ENCODE data around the gene DRD4. TPM values are rescaled to one million over a fixed set of nuclear protein-coding genes. Genes with fewer than 3 reads are reported as not detected.

Gene DRD4
- polyA plus RNA-seq, result under 1 TPM in 2 of 3 donors, not detected in 1; 0.16 to 0.18 TPM

DNA sequence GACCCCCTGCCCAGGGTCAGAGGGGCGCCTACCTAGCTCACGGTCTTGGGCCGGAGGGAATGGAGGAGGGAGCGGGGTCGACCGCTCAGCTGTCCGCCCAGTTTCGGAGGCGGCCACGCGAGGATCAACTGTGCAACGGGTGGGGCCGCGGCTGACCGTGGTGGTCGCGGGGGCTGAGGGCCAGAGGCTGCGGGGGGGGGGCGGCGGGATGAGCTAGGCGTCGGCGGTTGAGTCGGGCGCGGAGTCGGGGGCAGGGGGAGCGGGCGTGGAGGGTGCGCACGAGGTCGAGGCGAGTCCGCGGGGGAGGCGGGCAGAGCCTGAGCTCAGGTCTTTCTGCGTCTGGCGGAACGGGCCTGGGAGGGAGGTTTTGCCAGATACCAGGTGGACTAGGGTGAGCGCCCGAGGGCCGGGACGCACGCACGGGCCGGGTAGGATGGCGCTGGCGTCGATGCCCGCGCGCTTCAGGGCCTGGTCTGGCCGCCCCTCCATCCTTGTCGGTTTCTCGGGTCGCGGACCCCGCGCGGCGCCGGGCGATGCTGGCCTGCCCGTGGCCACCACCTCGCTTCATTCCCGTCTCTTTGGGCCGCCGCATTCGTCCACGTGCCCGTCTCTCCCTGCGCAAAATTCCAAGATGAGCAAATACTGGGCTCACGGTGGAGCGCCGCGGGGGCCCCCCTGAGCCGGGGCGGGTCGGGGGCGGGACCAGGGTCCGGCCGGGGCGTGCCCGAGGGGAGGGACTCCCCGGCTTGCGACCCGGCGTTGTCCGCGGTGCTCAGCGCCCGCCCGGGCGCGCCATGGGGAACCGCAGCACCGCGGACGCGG is at the start of gene DRD4:
DRD4 (plus strand) TSS at position 759 of the 822 bp plus-strand sequence; CDS start at position 795, 36 bp downstream.
- no peak within 1 kb of the TSS for H3K27ac ChIP-seq (ENCODE audit: low read depth, low read length)
- WGBS, 3 donors, result 13 to 16% (median 15%) methylated on average over 85 to 100 of the region's 100 CpGs

DNA sequence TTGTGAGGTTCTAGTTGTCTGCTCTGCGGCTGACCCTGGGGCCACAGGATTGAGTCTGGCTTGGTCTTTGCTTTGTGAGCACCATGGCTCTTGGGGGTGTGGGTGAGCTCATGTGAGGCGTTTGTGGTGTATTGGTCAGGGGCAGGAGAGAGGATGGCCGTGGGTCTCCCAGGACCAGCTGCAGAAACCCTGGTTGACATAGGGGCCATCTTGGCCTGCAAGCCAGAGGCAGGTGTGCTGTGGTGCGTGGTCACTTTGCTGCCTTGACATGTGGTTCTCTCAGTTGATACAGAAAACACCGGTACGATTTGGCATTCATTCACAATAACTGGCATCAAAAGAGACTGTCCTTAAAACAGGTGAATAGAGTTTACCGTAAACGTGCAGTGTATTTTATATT is 49.5 kb upstream of the DRD4 start:
- H3K27ac ChIP-seq (ENCODE audit: low read depth, low read length), result no peak overlapping the region
- 81 to 85% (median 84%) methylated on average over 8 of the region's 8 CpGs for WGBS, 3 donors

DNA sequence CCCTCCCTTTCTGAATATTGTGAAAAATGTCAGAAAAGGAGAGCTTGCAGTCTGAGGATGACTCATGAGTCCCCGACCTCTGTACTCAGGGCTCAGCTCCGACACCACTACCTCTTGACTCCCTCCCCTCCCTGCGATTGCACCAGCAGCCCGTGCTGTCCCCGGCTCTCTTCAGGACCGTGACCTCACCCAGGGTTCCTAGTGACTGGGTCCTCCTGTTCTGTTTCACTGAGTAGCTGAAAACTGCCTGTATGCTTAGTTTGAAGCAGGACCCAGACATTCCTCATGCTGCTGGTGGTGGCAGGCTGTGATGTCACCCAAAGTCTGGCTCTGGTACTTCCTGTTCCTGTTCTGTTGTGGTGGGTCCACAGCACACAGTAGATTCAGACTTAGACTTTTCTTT is 49.1 kb upstream of the DRD4 start:
- no peak overlapping the region for H3K27ac ChIP-seq (ENCODE audit: low read depth, low read length)
- WGBS, 3 donors, result 32 to 75% (median 53%) methylated on average over 6 of the region's 6 CpGs

DNA sequence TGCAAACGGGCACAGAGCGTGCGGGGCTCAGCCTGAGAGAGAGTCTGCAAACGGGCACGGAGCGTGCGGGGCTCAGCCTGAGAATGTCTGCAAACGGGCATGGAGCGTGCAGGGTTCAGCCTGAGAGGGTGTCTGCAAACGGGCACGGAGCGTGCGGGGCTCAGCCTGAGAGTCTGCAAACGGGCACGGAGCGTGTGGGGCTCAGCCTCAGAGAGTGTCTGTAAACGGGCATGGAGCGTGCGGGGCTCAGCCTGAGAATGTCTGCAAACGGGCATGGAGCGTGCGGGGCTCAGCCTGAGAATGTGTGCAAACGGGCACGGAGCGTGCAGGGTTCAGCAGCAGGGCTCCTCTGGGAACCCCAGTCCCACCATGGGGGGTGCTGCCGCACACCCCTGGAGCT is 47.3 kb upstream of the DRD4 start:
- no peak overlapping the region for H3K27ac ChIP-seq (ENCODE audit: low read depth, low read length)
- WGBS, 3 donors, result 93 to 96% (median 94%) methylated on average over 26 of the region's 26 CpGs

DNA sequence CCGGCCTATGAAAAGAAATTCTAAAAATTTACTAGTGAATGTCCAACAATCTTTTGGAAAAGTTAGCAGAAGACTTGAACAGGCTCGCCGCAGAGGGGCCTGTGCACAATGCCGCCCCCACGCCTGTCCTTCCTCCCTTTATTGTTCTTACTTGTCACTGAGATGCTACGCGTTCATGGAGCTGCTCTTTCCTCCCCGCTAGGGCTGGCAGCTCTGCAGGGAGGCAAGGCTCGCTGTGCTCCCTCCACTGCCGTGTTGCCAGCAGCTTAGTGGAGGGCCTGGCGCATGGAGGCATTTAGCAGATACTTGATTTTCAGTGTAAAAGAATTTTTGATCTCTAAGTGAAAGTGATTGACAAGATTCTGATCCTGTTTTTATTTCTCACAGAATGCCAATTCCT is 46.1 kb upstream of the DRD4 start:
- 76 to 89% (median 79%) methylated on average over 11 of the region's 11 CpGs for WGBS, 3 donors
- no peak overlapping the region for H3K27ac ChIP-seq (ENCODE audit: low read depth, low read length)

DNA sequence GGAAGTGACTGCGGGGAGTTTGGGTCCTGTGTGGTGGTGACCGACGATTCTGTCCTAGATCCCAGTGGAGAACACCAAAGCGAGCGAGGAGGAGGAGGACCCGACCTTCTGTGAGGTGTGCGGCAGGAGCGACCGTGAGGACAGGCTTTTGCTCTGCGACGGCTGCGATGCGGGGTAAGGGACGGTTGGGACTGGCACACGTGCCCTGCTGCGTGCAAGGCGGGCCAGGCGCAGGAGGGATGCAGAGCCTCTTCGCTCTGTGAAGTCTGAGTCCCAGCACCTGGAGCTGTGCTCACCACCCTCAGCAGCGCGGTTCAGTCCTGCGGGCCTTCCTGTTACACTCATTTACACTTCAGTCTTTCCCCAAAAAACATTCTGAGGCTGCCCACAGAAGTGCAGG is 44.6 kb upstream of the DRD4 start:
- no peak overlapping the region for H3K27ac ChIP-seq (ENCODE audit: low read depth, low read length)
- WGBS, 3 donors, result 95 to 97% (median 96%) methylated on average over 22 of the region's 22 CpGs

DNA sequence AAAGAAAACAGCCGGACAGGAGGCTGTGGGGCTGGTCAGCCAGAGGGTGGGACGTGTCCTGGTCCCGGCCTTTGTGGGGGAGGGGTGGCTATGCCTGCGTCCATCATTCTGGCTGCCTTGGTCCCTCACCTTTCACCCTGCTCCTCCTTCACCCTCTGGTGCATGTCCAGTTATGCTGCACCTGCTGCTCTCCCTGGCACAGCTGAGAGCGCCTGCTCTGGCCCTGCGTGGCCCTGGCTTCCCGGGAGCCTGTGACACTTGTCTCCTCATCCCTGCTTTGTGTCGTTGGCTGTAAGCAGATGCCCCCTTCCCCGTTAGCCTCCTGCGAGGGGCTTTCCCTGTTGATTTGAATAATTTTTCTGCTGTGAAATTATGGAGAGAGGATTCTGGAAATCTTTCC is 44.2 kb upstream of the DRD4 start:
- WGBS, 3 donors, result 86 to 89% (median 88%) methylated on average over 10 of the region's 10 CpGs

DNA sequence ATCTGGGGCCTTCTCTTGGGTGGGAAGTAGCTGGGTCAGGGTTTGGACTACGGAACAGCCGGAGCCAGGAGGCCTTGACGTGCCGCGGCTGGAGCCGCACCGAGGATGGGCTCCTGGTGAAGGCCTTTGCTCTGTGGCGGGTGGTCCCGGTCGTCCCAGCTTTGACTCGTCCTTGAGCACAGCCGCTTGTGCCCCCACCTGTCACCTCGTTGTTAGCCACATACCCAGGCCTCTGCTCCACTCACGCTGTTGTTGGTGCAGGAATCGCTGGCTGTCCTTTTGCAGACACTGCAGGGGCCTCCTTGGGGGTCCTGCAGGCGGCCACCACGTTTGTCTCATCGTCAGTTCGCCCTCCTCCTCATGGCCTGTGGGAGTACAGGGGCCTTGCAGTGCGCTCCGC is 43.7 kb upstream of the DRD4 start:
- 92 to 96% (median 93%) methylated on average over 21 of the region's 21 CpGs for WGBS, 3 donors
- no peak overlapping the region for H3K27ac ChIP-seq (ENCODE audit: low read depth, low read length)

More for the DNA sequence above, 44.2 kb upstream of the DRD4 start:
- H3K27ac ChIP-seq (ENCODE audit: low read depth, low read length), result no peak overlapping the region

DNA sequence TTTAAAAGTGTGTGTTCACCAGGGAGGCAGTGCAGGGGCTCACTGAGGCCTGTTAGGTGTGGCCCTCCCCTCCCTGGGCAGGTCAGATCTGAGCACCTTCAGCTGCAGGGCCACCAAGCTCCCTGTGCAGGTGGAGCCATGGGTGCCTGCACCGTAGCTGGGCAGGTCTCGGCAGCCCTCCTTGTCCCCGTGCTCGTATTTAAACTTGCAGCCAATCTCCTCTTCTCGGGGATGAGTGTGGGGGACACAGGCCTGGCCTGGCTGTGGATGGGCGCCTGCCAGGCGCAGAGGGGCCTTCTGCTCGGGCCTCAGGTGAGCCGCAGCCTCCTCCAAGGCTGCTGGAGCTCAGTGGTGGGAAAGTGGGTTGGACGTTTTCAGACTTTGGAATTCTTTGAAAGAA is 41.7 kb upstream of the DRD4 start:
- H3K27ac ChIP-seq (ENCODE audit: low read depth, low read length), result no peak overlapping the region
- 92 to 94% (median 92%) methylated on average over 10 of the region's 10 CpGs for WGBS, 3 donors

DNA sequence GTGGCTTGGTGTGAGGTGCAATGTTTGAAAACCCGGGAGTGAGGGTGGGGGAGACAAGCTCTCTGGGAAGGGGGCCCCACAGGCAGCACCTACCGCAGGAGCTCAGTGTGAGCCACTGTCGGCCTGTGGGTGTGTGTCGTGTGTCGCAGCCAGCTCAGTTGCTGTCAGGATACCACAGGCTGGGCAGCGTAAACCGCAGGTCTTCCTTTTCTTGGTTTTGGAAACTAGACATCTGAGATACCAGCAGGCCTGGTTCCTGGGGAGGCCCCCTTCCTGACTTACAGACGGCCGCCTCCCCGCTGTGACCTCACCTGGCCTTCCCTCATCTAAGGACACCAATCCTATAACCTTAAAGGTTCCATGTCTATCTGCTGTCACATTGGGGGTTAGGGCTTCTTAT is 40.7 kb upstream of the DRD4 start:
- no peak overlapping the region for H3K27ac ChIP-seq (ENCODE audit: low read depth, low read length)
- WGBS, 3 donors, result 78 to 92% (median 82%) methylated on average over 10 of the region's 10 CpGs

DNA sequence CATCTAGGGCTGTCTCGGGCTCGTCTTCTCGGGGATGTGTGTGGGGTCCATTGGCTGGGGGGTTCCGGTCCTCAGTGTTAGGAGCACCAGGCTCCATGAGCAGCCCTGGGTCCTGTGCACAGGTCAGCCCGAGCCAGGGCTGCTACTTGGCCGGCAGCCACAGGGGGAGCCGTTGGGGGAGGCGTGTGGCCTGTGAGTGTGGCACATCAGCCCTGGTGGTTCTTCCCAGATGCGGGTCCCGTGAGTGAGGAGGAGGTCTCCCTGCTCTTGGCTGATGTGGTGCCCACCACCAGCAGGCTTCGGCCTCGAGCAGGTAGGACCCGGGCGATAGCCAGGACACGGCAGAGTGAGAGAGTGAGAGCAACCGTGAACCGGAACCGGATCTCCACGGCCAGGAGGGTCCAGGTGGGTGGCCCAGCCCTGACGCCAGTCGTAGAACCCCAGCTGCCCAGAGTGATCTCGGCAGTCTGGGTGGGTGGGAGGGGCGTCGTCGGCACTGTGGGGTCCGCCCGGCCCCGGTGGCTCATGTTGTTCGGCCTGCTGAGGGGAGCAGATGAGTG is 39.8 kb upstream of the DRD4 start:
- WGBS, 3 donors, result 88 to 90% (median 89%) methylated on average over 24 to 29 of the region's 29 CpGs
- no peak overlapping the region for H3K27ac ChIP-seq (ENCODE audit: low read depth, low read length)

DNA sequence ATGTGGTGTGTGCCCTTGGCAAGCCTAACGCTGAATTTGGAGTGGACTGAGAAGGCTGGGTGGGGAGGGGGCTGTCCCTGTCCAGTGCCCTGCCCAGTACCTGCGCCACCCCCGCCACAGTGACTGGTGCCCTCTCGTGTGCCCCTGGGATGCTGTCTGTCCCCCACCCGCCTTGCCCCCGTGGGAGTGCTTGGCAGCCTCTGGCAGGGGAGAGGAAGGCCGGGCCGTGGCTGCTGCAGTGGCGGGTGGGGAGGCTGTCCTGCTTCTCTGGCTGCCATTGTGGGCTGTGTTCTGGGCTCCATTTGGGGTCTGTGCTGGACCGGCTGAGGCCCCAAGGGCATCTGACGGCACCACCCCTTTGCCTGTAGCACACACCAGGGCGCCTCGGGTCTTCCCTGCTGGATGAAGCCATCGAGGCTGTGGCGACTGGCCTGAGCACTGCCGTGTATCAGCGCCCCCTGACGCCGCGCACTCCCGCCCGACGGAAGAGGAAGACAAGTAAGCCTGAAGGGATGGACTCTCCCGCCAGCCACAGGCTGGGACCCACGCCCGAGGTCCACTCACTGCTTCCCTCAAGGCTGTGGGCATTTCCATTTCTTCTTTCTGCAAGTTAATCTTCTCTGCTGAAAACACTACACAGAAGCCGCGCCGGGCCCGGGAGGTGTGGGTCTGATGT is 38.9 kb upstream of the DRD4 start:
- 89 to 95% (median 92%) methylated on average over 27 to 30 of the region's 30 CpGs for WGBS, 3 donors
- no peak overlapping the region for H3K27ac ChIP-seq (ENCODE audit: low read depth, low read length)

DNA sequence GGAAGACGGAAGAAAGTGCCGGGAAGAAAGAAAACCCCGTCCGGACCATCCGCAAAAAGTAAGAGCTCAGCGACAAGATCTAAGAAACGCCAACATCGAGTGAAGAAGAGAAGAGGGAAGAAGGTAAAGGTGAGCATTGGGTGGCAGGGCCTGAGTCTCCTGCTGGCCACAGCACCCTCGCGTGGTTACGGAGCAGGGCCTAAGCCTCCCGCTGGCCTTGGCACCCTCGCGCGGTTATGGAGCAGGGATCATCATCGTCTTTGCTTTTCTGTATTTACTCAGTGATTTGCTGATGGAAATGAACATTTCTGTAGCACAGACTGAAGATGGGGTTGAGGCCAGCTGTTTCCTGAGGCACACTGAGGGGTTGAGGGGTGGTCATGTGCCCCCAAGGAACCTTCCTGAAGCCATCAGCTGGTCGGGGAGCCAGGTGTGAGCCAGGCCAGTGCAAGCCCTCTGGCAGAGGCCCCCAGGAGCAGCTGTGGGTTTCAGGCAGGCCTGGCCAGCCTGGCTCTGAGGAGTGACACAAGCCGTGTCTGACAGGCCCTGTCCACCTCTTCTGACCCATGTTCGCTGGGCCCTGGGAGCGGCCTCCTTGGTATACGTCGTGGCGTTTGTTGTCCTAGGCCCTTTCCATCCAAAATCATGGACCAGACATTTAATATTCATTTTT is 35.4 kb upstream of the DRD4 start:
- H3K27ac ChIP-seq (ENCODE audit: low read depth, low read length), result no peak overlapping the region
- WGBS, 3 donors, result 92 to 94% (median 93%) methylated on average over 23 of the region's 23 CpGs

DNA sequence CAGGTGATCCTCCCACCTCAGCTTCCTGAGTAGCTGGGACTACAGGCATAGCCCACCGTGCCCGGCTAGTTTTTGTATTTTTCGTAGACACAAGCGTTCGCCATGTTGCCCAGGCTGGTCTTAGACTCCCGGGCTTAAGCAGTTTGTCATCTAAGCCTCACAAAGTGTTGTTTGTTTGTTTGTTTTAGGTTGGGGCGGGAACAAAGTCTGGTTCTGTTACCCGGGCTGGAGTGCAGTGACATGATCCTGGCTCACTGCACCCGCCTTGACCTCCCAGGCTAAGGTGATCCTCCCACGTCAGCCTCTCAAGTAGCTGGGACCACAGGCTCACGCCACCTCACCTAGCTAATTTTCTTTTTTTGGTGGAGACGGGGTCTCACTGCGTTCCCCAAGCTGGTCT is 33.9 kb upstream of the DRD4 start:
- WGBS, 3 donors, result 92 to 96% (median 95%) methylated on average over 13 of the region's 13 CpGs
- H3K27ac ChIP-seq (ENCODE audit: low read depth, low read length), result no peak overlapping the region

DNA sequence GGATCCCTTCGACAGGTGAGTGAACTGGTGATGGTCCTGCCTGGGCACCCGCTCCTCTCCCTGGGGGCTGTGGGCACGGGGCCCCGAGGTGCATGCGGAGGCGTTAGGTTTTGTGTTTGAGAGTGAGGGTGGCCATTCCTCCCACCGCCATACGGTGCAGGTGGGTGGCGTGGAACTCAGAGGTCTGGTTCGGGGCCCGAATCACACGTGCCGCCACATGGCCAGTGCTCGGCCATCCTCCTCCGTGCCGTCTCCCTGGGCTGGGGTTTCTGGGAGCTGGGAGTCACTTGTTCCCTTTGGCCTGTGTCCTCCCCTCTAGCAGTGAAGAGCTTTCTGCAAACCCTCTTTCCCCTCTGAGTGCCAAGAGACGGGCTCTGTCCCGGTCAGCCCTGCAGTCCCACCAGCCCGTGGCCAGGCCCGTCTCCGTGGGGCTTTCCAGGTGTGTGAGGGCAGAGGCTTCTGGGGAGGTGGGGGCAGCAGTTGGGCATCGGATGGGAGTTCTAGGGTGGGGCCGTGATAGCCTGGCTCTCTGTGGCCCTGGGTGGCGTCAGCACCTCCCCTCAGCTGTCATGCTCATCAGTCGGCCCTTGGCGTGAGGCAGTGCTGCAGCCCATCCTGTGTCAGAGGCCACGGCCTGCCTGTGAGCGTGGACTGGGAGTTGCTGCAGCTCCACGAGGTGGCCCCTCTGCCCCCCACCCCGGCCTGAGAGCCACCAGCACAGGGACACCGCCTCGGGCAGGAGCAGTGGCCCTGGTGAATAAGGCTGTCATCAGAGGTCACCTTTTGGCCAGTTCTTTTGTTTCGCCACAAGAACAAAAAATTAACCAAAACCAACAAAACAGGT is 31.6 kb upstream of the DRD4 start:
- H3K27ac ChIP-seq (ENCODE audit: low read depth, low read length), result no peak overlapping the region
- 92 to 94% (median 93%) methylated on average over 32 to 33 of the region's 33 CpGs for WGBS, 3 donors

DNA sequence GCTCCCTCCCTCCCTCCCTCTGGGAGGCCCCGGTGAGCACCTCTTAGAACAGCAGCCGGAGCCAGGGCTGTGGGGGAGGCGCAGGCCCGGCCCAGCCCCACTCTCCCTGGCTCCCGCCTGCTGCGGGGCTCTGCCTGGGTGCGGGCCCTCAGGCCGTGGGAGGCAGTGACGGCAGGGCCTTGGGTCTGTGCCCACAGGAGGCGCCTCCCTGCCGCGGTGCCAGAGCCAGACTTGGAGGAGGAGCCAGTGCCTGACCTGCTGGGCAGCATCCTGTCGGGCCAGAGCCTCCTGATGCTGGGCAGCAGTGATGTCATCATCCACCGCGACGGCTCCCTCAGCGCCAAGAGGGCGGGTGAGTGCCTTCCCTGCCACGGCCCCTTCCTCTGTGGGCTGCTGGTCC is 30.8 kb upstream of the DRD4 start:
- 72 to 77% (median 75%) methylated on average over 9 to 19 of the region's 19 CpGs for WGBS, 3 donors
- H3K27ac ChIP-seq (ENCODE audit: low read depth, low read length), result no peak overlapping the region

DNA sequence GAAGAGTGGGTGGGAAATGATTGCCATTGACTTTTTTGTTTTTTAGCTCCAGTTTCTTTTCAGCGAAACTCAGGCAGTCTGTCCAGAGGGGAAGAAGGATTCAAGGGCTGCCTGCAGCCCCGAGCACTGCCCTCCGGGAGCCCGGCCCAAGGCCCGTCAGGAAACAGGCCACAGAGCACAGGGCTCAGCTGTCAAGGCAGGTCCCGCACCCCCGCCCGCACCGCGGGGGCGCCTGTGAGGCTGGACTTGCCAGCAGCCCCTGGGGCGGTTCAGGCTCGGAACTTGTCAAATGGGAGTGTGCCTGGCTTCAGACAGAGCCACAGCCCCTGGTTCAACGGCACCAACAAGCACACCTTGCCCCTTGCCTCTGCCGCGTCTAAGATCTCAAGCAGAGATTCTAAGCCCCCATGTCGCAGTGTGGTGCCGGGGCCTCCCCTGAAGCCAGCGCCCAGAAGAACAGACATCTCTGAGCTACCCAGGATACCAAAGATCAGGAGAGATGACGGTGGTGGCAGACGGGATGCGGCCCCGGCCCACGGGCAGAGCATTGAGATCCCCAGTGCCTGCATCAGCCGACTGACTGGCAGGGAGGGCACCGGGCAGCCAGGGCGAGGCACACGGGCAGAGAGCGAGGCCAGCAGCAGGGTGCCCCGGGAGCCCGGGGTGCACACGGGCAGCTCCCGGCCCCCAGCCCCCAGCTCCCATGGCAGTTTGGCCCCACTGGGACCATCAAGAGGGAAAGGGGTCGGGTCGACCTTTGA is 29.9 kb upstream of the DRD4 start:
- WGBS, 3 donors, result 86 to 96% (median 93%) methylated on average over 35 of the region's 35 CpGs
- no peak overlapping the region for H3K27ac ChIP-seq (ENCODE audit: low read depth, low read length)
